HG03457 (cell line): Measurements from ENCODE around the gene KCNK3.
"Not testable (repeated sequence)": the region's sequence is repeated elsewhere in the genome, so short reads cannot be mapped to it uniquely, and the experiment has no call there.

Experiments used
- ATAC-seq: cut with Tn5 transposase; IDR thresholded peaks from one replicate; pipeline ENCODE4 v1.9.1; 2021; ENCODE audit warnings: moderate number of reproducible peaks; ENCODE audit not compliant: unreplicated experiment

The KCNK3 gene

DNA sequence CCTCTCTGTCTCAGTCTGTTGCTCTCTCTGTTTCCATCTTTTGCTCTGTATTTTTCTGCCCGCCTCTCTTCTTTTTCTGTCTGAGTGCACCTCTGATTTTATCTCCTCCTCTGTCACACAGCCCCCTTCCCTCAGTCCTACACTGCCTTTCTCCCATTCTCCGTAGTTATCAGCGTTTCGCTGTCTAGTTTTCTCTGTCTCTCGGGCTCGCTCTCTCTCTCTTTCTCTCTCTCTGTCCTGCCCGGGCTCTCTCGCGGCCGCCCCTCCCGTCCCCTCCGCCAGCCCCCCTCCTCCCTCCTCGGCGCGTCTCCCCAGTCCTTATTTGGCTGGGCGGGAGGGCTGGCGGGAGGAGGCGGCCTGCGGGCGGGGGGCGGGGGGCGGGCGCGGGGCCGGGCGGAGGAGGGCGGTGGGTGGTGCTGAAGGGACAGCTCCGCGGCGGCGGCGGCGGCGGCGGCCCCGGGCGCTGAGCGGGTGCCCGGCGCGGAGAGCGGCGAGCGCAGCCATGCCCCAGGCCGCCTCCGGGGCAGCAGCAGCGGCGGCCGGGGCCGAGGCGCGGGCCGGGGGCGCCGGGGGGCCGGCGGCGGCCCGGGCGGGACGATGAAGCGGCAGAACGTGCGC, at the start of gene KCNK3:
KCNK3 (plus strand) TSS at position 444 of the 618 bp plus-strand sequence; CDS start at position 598, 154 bp downstream.
- ATAC-seq: no peak

GRCh38 chr2:26644188-26644835, 48.2 kb upstream of the KCNK3 start:
- ATAC-seq: no peak

GRCh38 chr2:26645762-26646161, 46.8 kb upstream of the KCNK3 start:
- no peak for ATAC-seq

- ATAC-seq: no peak
Observed at GRCh38 chr2:26646986-26647672, 45.4 kb upstream of the KCNK3 start.

- ATAC-seq: no peak
Observed at GRCh38 chr2:26647981-26648380, 44.5 kb upstream of the KCNK3 start.

DNA sequence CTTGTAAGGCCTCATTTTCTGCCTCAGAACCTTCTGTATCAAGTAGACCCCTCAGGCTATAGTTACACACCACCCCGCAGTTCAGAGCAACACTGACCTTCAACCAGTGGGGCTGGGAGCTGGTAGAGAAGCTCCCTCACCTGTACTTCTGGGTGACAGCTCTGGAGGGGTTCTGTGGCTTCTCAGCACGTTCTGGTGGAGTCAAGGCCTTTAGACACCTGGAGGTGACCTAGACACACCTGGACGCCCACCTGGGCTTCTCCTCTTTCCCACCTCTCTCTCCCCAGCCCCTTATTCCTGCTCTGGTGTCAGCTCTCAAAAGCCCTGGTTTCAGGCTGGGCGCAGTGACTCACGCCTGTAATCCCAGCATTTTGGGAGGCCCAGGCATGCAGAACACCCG, 44.0 kb upstream of the KCNK3 start:
- no peak for ATAC-seq

GRCh38 chr2:26649322-26649721, 43.2 kb upstream of the KCNK3 start:
- ATAC-seq: no peak

GRCh38 chr2:26649992-26650712, 42.4 kb upstream of the KCNK3 start:
- no peak for ATAC-seq

GRCh38 chr2:26650713-26651469, 41.6 kb upstream of the KCNK3 start:
- no peak for ATAC-seq

DNA sequence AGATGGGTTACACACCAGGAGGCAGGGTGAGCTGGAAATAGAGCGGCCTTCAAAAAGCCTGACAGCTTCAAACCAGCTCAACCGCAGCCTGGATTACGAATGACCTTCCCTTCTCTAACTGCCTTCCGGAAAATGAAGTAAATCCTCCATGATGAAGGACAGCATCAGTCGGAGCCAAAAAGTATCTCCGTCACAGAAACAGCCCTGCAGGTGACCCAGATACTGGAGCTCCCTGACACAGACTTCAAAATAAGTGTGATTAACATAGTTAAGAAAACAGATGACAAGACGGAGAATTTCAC, 41.1 kb upstream of the KCNK3 start:
- no peak for ATAC-seq

- ATAC-seq: no peak
Observed at GRCh38 chr2:26651799-26652198, 40.7 kb upstream of the KCNK3 start.

DNA sequence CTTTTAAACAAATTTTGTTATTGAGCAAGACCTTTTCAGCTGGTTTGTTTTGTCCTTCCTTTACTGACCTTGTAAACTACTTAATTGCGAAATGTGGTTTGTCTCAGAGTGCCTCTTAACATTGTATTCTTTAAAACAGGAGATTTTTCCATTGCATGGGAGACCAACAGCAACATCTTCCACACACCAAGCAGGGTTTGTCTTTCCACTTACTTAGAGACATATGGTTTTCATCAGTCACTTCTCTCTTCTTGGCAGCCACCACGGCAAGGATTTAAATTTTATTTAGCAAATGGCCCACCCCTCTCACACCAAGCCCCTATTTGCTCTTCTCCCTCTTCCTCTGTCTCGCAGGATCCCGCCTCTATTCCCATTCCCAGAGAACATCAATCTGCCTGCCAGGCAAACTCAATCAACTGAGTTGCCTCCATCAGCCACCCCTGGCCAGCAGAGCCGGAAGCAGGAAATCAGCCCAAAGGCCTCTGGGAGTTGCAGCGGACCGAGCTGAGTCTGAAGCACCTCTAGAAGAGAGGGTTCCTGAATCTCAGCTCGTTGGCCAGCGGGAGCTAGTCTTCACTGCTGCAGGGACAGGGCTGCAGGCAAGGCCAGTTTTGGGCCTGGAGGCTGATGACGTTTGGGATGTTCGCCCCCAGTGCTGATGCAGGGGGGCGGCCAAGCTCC, 40.0 kb upstream of the KCNK3 start:
- ATAC-seq: no peak

DNA sequence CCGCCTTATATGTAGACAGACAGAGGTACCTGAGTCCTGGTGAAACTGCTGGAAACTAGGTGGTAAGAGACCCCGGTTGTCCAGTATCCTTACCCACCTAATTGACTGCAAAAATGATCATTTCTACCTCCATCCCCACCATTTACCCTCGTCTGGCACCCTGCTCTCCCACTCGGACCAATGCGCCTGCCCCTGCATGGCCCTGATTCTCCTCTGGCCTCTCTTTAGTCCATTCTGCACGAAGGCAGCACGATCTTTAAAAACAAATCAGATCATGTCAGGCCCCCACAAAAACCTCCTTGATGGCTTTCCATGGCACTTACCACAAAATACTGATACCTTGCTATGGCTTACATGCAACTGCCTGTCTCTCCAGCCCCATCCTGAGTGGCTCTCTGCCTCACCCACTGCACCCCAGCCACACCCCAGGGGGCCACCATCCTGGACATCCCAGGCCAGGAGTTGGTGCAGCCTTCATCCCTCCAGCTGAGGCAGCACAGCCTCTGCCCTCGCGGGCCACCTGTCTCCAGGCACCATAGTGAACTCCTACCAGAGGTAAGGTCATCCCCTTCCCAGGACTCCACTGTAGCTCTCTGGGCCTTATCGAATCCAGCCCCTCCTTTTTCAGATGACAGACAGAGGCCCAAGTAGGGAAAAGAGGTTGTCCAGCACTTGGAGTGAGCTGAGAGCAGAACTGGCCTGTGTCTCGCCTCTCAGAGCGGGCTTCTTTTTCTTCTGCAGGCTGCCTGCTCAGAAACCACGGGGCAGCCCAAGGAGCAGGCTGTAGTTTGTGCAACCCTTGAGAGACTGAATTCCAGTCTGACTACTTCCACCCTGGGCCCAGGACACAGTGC, 39.1 kb upstream of the KCNK3 start:
- ATAC-seq: no peak

DNA sequence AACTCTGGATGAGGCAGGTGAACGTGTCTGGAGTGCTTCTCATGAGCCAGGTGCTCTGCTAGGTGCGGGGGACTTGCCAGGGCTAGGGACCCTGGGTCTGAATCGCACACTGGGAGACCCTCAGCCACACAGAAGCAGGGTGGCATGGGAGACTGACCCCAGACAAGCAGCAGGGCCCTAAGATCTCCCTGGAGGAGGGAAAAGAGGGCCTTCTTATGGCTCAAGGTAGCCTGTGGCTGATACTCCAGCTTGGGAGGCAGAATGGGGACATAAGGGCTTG, 38.5 kb upstream of the KCNK3 start:
- no peak for ATAC-seq

DNA sequence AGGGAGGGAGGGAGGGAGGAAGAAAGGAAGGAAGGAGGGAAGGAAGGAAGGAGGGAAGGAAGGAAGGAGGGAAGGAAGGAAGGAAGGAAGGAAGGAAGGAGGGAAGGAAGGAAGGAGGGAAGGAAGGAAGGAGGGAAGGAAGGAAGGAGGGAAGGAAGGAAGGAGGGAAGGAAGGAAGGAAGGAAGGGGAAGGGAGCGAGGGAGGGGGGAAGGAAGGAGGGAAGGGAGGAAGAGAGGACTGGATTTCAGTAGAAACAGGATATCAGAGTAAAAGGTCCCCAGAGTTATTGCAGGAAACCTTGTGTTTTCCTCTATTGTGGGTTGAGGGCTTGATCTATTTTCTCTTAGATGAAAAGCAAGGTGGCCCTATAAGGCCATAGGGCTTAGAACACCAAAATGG, 37.4 kb upstream of the KCNK3 start:
- not testable (repeated sequence) for ATAC-seq

- no peak for ATAC-seq
Observed at GRCh38 chr2:26655611-26656195, 36.8 kb upstream of the KCNK3 start.

- ATAC-seq: no peak
Observed at GRCh38 chr2:26657265-26657664, 35.3 kb upstream of the KCNK3 start.

DNA sequence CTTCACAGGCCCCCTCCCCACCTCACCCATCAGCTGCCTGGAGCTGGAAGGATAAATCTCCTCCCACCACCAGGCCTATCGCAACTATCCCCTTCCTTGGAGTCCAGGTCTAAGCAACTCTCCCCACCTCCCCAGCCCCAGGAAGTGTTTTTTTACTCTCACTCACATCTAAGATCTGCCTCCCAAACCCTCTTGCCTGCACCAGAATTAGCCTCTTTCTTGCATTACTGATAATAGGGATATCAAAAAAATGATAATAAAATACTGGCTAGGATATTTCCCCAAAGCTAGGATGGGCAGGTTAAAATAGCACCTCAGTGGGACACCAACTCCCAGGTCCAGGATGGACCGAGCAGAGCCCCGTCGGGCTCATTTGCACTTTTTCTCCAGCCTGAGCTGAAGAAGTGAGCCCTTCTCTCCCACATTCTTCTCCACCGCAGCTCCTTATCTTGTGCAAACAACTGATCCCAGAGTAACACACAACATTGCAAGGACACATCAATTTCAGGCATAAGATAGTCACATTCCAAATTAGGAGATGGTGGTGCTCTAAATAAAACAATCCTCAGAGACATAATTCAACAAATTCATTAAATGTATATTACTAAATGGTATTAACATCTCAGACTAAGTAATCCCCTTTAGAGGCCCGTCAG, 33.7 kb upstream of the KCNK3 start:
- ATAC-seq: no peak

- ATAC-seq: no peak
Observed at GRCh38 chr2:26660363-26660962, 32.1 kb upstream of the KCNK3 start.
